Gastrocnemius medialis (tissue), 4 donors: ENCODE measurements around the gene MYOD1. TPM values are rescaled to one million over a fixed set of nuclear protein-coding genes. Genes with fewer than 3 reads are reported as not detected.

Experiments used
- ATAC-seq, 2 donors: fragments of 150-250 bp; one replicate each; pipeline ENCODE4 v1.9.1; 2016
- DNase-seq, 2 donors: peaks; one replicate each; pipeline ENCODE4 v3.0.0-alpha.2; 2019
- H3K27ac ChIP-seq, 4 donors: fragments of 200-600 bp; sonication (generic); 1 replicate in 1 of 4; 2 replicates in 3 of 4; pipeline ENCODE4 v1.5.1; 2016 to 2018; ENCODE audit warnings: mild to moderate bottlenecking in 2 of 4, moderate library complexity in 1 of 4
- H3K27me3 ChIP-seq, 3 donors: fragments of 200-600 bp; sonication (generic) in 2 of 3; 1 replicate in 1 of 3; 2 replicates in 2 of 3; pipeline versions ENCODE4 v1.5.1 to v1.6.0; 2016 to 2019; ENCODE audit warnings: mild to moderate bottlenecking in 1 of 3, moderate library complexity in 1 of 3
- H3K36me3 ChIP-seq, 2 donors: fragments of 200-600 bp; sonication (generic) in 1 of 2; one replicate each; pipeline ENCODE4 v1.5.1; 2017 to 2018
- H3K4me1 ChIP-seq, 2 donors: fragments of 200-600 bp; sonication (generic) in 1 of 2; one replicate each; pipeline ENCODE4 v1.5.1; 2016 to 2017; ENCODE audit warnings: mild to moderate bottlenecking in 2 of 2
- H3K4me3 ChIP-seq, 4 donors: fragments of 200-600 bp; sonication (generic) in 3 of 4; 1 replicate in 1 of 4; 2 replicates in 3 of 4; pipeline ENCODE4 v1.5.1; 2016 to 2019; ENCODE audit warnings: mild to moderate bottlenecking in 2 of 4
- H3K9me3 ChIP-seq, 3 donors: fragments of 200-600 bp; sonication (generic) in 2 of 3; 1 replicate in 1 of 3; 2 replicates in 2 of 3; pipeline ENCODE4 v1.5.1; 2016 to 2019
- POLR2A ChIP-seq, 2 donors: fragments of 450-650 bp; IDR thresholded peaks; one replicate each; pipeline ENCODE4 v1.6.1; 2017; ENCODE audit warnings: antibody characterized with exemption in 2 of 2, mild to moderate bottlenecking in 2 of 2, moderate library complexity in 2 of 2
- in situ Hi-C, 4 donors: fragments of 200-750 bp; cut with MboI; loops; one replicate each; pipeline versions ENCODE4 v1.15.0 to v1.8.0; 2017; ENCODE audit warnings: low sequenced_read_pairs in 4 of 4
- intact Hi-C: fragments of 100-400 bp; cut with DNase I; formaldehyde crosslinking; loops from one replicate; pipeline ENCODE4 v1.15.1; 2023; ENCODE audit warnings: low total_unique reads
- total RNA-seq, 4 donors: library from RNA; depleted of rRNA; stranded (reverse); fragments of >200 nt; gene quantifications; one replicate each; pipeline versions ENCODE4 v1.1.0 to v1.2.3, GENCODE V29; 2016
- TF ChIP-seq, protein P1 (sequence below), 5 experiments: fragments of 450-650 bp in 3 of 5; fragments of 200-600 bp in 2 of 5; sonication (generic) in 2 of 5; IDR thresholded peaks in 4 of 5; conservative IDR thresholded peaks in 1 of 5; 1 replicate in 4 of 5; 2 replicates in 1 of 5; pipeline ENCODE4 v1.5.1; 2016 to 2019; ENCODE audit warnings: antibody characterized with exemption in 5 of 5, mild to moderate bottlenecking in 3 of 5, moderate library complexity in 3 of 5

The MYOD1 gene
- total RNA-seq, 4 donors from 2014 or later, result 3.5 to 20.6 (median 10.4) TPM

DNA sequence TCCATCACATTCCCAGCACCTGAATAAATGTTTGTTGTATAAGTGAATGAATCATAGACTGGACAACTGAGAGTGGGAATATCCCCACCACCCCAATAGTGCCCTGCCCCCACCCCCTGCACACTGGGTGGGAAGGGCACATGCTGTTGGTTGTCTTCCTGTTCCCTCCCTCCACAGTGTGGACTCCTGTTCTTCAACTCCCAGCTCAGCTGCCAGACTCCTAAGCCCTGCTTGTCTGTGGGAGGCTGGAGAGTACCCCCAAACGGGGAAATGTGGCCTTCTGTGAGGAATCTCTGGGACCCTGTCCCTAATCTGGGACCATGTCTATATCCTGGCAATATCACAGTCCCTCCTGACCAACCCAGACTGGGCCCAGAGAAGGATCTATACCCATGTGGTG, 5.5 kb upstream of the MYOD1 start:
- H3K4me3 ChIP-seq, result no peak overlapping the region
- H3K27me3 ChIP-seq, result no peaks in the 10 kb centered on the region
- H3K9me3 ChIP-seq, result no peaks in the 10 kb centered on the region
- peaks cover 40 to 43% of the 10 kb centered on the region in 2 donors for H3K4me1 ChIP-seq
- in situ Hi-C loops, result loop anchor here in 1 of 4 donors (25.0 kb wide), 1 partner anchor 327 kb away; the partner anchor contains the start of gene KCNJ11
- peak; percentile 3 to 9 for ATAC-seq
- intact Hi-C loops, result loop anchor here (1.0 to 10.0 kb wide), 4 partner anchors 15 to 1109 kb away; no protein-coding TSS in a partner anchor
- H3K36me3 ChIP-seq, result no peaks in the 10 kb centered on the region
- TF ChIP-seq, protein P1, sequence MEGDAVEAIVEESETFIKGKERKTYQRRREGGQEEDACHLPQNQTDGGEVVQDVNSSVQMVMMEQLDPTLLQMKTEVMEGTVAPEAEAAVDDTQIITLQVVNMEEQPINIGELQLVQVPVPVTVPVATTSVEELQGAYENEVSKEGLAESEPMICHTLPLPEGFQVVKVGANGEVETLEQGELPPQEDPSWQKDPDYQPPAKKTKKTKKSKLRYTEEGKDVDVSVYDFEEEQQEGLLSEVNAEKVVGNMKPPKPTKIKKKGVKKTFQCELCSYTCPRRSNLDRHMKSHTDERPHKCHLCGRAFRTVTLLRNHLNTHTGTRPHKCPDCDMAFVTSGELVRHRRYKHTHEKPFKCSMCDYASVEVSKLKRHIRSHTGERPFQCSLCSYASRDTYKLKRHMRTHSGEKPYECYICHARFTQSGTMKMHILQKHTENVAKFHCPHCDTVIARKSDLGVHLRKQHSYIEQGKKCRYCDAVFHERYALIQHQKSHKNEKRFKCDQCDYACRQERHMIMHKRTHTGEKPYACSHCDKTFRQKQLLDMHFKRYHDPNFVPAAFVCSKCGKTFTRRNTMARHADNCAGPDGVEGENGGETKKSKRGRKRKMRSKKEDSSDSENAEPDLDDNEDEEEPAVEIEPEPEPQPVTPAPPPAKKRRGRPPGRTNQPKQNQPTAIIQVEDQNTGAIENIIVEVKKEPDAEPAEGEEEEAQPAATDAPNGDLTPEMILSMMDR (IDR thresholded peaks at IDR 0.05 in 4 of 5, conservative IDR thresholded peaks at IDR 0.05 in 1 of 5), result no peak
- no peak for TF ChIP-seq POLR2A (IDR thresholded peaks at IDR 0.05)
- peak overlapping the region; percentile 91 to 99 (median 95) for H3K27ac ChIP-seq
- DNase-seq, result no peak

DNA sequence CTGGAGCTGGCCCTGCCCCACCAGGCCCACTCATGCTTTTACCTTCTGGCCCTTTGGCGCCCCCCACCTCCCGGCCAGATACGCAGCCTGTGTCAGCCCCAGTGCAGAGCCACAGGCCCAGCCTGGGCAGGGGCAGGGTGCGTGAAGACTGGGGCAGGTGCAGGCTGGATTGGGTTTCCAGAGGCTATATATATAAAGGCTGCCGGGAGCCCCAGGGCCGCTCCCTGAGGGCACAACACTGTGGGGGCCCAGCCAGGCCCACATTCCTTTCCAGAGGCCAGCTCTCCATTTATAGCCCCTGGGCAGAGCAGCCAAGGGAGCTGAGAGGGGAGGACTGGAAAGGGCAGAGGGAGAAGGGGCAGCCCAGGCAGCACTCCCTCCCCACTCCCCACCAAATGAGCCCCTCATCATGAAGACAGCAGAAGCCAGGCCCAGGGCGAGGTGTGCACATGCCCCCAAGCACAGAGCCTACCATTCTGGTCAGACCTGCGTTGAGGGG, 5.0 kb upstream of the MYOD1 start:
- in situ Hi-C loops, result loop anchor here in 1 of 4 donors (25.0 kb wide), 1 partner anchor 327 kb away; the partner anchor contains the start of gene KCNJ11
- Histone ChIP-seq H3K9me3 (no peaks in the 10 kb centered on the region), H3K27ac (peak overlapping the region; percentile 91 to 99 (median 95)), H3K4me1 (peaks cover 40 to 43% of the 10 kb centered on the region in 2 donors), H3K4me3 (peak overlapping the region in 3 of 4 donors; percentile 0 to 43 (median 28)), H3K27me3 (no peaks in the 10 kb centered on the region), H3K36me3 (no peaks in the 10 kb centered on the region)
- peak; percentile 54 to 86 for TF ChIP-seq POLR2A (IDR thresholded peaks at IDR 0.05)
- TF ChIP-seq, protein P1 (IDR thresholded peaks at IDR 0.05 in 4 of 5, conservative IDR thresholded peaks at IDR 0.05 in 1 of 5), result peak in 4 of 5 experiments; percentile 29 to 59 (median 36)
- DNase-seq (peak; percentile 88 to 97), ATAC-seq (peak; percentile 61 to 74)
- intact Hi-C loops, result loop anchor here (1.0 to 10.0 kb wide), 4 partner anchors 15 to 1110 kb away; no protein-coding TSS in a partner anchor

DNA sequence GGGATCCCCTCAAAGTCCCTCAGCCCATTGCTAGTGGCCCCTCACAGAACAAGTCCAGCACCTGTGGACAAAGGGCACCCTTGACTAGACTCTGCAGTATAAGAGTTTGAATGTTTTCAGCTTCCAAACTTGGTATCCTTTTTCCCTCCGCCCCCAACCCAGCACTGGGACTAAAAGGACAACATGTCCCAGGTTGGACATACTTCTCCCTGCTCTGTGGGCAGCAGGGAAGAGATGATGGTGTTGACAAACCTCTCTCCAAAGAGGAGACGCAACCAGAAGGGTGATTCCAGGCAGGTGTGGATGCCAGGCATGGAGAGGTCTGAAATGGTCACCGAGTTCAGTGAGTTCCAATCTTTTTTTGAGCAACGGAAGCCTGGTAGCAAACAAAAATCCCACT, 4.5 kb upstream of the MYOD1 start:
- Histone ChIP-seq H3K36me3 (no peaks in the 10 kb centered on the region), H3K4me1 (peaks cover 40 to 43% of the 10 kb centered on the region in 2 donors), H3K27ac (peak overlapping the region; percentile 91 to 99 (median 95)), H3K27me3 (no peaks in the 10 kb centered on the region), H3K9me3 (no peaks in the 10 kb centered on the region), H3K4me3 (peak overlapping the region in 3 of 4 donors; percentile 0 to 43 (median 28))
- TF ChIP-seq POLR2A (IDR thresholded peaks at IDR 0.05), result no peak
- TF ChIP-seq, protein P1 (IDR thresholded peaks at IDR 0.05 in 4 of 5, conservative IDR thresholded peaks at IDR 0.05 in 1 of 5), result no peak
- ATAC-seq (peak; percentile 41 to 59), DNase-seq (peak; percentile 57 to 69)
- in situ Hi-C loops, result loop anchor here in 1 of 4 donors (25.0 kb wide), 1 partner anchor 328 kb away; the partner anchor contains the start of gene KCNJ11
- intact Hi-C loops, result loop anchor here (1.0 to 10.0 kb wide), 5 partner anchors 16 to 1110 kb away; no protein-coding TSS in a partner anchor

DNA sequence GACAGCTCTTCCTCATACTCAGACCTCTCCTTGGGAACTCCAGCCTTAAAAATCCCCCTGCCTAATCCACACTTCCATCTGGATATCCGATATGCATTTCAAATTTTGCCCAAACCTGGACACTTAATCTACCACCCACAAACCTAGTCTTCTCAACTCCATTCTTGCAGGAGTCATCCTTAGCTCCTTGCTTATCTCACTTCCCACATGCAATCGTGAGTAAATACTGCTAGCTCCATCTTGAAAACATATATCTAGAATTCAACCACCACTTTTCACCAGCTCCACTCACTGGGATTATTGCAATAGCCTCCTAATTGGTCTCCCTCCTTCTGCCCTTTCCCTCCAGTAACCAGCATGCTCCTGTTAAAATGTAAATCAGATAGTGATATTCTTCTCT, 2.6 kb upstream of the MYOD1 start:
- H3K27ac ChIP-seq, result peak overlapping the region in 3 of 4 donors; percentile 92 to 99 (median 98)
- peaks cover 42 to 48% of the 10 kb centered on the region in 2 donors for H3K4me1 ChIP-seq
- TF ChIP-seq POLR2A (IDR thresholded peaks at IDR 0.05), result no peak
- TF ChIP-seq, protein P1 (IDR thresholded peaks at IDR 0.05 in 4 of 5, conservative IDR thresholded peaks at IDR 0.05 in 1 of 5), result no peak
- intact Hi-C loops (loop anchor here (5.0 to 10.0 kb wide), 2 partner anchors 300 to 1112 kb away; no protein-coding TSS in a partner anchor), in situ Hi-C loops (loop anchor here in 1 of 4 donors (25.0 kb wide), 1 partner anchor 330 kb away; the partner anchor contains the start of gene KCNJ11)
- no peaks in the 10 kb centered on the region for H3K27me3 ChIP-seq
- DNase-seq (no peak), ATAC-seq (no peak)
- no peak overlapping the region for H3K4me3 ChIP-seq
- no peaks in the 10 kb centered on the region for H3K36me3 ChIP-seq
- H3K9me3 ChIP-seq, result no peaks in the 10 kb centered on the region
